ENCODE measurements around the gene EXTL2.
A peak's percentile ranks its signal among the peaks of the same experiment; 100 is the strongest.

EXTL2 gene

DNA sequence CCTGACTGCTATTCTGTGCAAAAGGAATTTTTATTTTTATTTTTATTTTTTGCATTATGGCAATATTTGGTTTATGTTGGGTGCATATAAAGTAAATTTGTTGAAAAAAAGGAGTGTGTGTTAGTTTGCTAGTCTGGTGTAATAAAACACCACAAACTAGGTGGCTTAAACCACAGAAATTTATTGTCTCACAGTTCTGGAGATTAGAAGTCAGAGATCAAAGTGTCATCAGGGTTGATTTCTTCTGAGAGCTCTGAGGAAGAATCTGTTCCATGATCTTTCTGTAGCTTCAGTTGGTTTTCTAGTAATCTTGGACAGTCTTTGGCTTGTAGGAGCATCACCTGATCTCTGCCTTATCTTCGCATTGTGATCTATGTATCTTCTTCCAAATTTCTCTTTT, 7.7 kb upstream of the EXTL2 start:
- H3K36me3 ChIP-seq (ENCODE audit: control insufficient read depth in 2 of 2, insufficient read depth in 1 of 2, low read length in 2 of 2) = peaks cover 28 to 71% of the 10 kb centered on the region in 2 experiments
- H3K4me3 ChIP-seq (ENCODE audit: low read depth, low read length) = no peak overlapping the region
- POLR2A ChIA-PET = no interaction called here
- H3K4me1 ChIP-seq (ENCODE audit: control insufficient read depth, insufficient read depth, low read length) = no peaks in the 10 kb centered on the region
- CTCF ChIA-PET = interaction anchor here (0.6 to 1.2 kb wide), 4 partner anchors 27 to 769 kb away, joined by 3 to 4 read pairs (median 4); partner anchors contain the start of genes SASS6 and TRMT13
- no peaks in the 10 kb centered on the region for H3K9me3 ChIP-seq (ENCODE audit: control insufficient read depth, insufficient read depth, low read depth, low read length)
- TF ChIP-seq, protein P1, sequence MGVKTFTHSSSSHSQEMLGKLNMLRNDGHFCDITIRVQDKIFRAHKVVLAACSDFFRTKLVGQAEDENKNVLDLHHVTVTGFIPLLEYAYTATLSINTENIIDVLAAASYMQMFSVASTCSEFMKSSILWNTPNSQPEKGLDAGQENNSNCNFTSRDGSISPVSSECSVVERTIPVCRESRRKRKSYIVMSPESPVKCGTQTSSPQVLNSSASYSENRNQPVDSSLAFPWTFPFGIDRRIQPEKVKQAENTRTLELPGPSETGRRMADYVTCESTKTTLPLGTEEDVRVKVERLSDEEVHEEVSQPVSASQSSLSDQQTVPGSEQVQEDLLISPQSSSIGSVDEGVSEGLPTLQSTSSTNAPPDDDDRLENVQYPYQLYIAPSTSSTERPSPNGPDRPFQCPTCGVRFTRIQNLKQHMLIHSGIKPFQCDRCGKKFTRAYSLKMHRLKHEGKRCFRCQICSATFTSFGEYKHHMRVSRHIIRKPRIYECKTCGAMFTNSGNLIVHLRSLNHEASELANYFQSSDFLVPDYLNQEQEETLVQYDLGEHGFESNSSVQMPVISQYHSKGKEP (tag by site-specific recombination; IDR thresholded peaks at IDR 0.05) = no peak
- TF ChIP-seq ZFP37 (tag by site-specific recombination; IDR thresholded peaks at IDR 0.05) (no peak), ZNF707 (tag by site-specific recombination; IDR thresholded peaks at IDR 0.05) (no peak), ZNF560 (tag by site-specific recombination; IDR thresholded peaks at IDR 0.05; ENCODE audit: borderline replicate concordance) (no peak), SETDB1 (IDR thresholded peaks at IDR 0.05; ENCODE audit: insufficient read length, low read length) (no peak), ZNF335 (tag by site-specific recombination; conservative IDR thresholded peaks at IDR 0.05) (no peak), ZIC2 (tag by site-specific recombination; IDR thresholded peaks at IDR 0.05) (no peak), ZNF311 (tag by site-specific recombination; IDR thresholded peaks at IDR 0.05; ENCODE audit: borderline replicate concordance) (no peak)
- no peak overlapping the region for H3K27ac ChIP-seq (ENCODE audit: extremely low read depth, low read depth, low read length)

DNA sequence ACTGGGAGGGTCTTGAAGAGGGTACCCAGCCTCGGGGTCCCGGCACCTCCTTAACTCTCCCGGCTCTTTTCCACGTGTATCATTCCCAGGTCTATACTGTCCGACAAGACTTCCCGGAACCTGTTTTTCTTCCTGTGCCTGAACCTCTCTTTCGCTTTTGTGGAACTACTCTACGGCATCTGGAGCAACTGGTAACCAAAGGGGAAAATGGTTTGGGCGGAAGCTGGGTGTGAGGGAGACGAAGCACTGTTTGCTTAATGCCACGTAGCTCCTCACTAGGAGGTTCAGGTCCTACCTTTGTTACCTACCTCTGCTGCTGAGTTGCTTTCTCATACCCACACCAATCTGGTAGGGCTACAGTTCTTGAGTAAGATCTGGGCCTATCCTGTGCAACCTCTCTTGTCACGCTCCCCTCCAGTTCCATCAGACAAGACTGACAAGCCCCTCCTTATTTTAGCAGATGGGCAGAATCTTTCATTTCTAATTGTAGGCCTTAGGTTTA, 1.9 kb upstream of the EXTL2 start:
- Histone ChIP-seq H3K4me3 (ENCODE audit: low read depth, low read length) (peak overlapping the region; percentile 66), H3K4me1 (ENCODE audit: control insufficient read depth, insufficient read depth, low read length) (0 out of 2 replicates have a peak, but pooled peaks cover 2% of the 10 kb centered on the region), H3K27ac (ENCODE audit: extremely low read depth, low read depth, low read length) (peak overlapping the region; percentile 53; the same call in 1 of the 2 replicates), H3K36me3 (ENCODE audit: control insufficient read depth in 2 of 2, insufficient read depth in 1 of 2, low read length in 2 of 2) (peaks cover 22 to 38% of the 10 kb centered on the region in 2 experiments), H3K9me3 (ENCODE audit: control insufficient read depth, insufficient read depth, low read depth, low read length) (no peaks in the 10 kb centered on the region)
- ChIA-PET CTCF (interaction anchor here (0.7 kb wide), 1 partner anchor 391 kb away, joined by 4 read pairs; no protein-coding TSS in a partner anchor), POLR2A (interaction anchor here (0.6 kb wide), 2 partner anchors 340 to 395 kb away, joined by 3 to 6 read pairs; partner anchors contain the start of gene S1PR1)
- TF ChIP-seq ZNF843 (tag by site-specific recombination; IDR thresholded peaks at IDR 0.05) = no peak
- TF ChIP-seq SP3 (tag by site-specific recombination; IDR thresholded peaks at IDR 0.05) = 0 out of 2 replicates have a peak, but pooled peaks have one; percentile 16
- no peak for TF ChIP-seq ZNF426 (tag by site-specific recombination; IDR thresholded peaks at IDR 0.05)
- TF ChIP-seq, protein P2, sequence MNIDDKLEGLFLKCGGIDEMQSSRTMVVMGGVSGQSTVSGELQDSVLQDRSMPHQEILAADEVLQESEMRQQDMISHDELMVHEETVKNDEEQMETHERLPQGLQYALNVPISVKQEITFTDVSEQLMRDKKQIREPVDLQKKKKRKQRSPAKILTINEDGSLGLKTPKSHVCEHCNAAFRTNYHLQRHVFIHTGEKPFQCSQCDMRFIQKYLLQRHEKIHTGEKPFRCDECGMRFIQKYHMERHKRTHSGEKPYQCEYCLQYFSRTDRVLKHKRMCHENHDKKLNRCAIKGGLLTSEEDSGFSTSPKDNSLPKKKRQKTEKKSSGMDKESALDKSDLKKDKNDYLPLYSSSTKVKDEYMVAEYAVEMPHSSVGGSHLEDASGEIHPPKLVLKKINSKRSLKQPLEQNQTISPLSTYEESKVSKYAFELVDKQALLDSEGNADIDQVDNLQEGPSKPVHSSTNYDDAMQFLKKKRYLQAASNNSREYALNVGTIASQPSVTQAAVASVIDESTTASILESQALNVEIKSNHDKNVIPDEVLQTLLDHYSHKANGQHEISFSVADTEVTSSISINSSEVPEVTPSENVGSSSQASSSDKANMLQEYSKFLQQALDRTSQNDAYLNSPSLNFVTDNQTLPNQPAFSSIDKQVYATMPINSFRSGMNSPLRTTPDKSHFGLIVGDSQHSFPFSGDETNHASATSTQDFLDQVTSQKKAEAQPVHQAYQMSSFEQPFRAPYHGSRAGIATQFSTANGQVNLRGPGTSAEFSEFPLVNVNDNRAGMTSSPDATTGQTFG (tag by site-specific recombination; IDR thresholded peaks at IDR 0.05; ENCODE audit: borderline replicate concordance) = no peak
- 0 out of 2 replicates have a peak, but pooled peaks have one; percentile 10 for TF ChIP-seq ZBTB17 (tag by site-specific recombination; IDR thresholded peaks at IDR 0.05)
- no peak for TF ChIP-seq ZNF366 (tag by site-specific recombination; conservative IDR thresholded peaks at IDR 0.05)
- no peak for TF ChIP-seq WT1 (tag by site-specific recombination; IDR thresholded peaks at IDR 0.05)
- no peak for TF ChIP-seq ZNF777 (tag by site-specific recombination; IDR thresholded peaks at IDR 0.05; ENCODE audit: borderline replicate concordance)
- no peak for TF ChIP-seq ZNF585B (tag by site-specific recombination; IDR thresholded peaks at IDR 0.05)
- no peak for TF ChIP-seq ZNF660 (tag by site-specific recombination; IDR thresholded peaks at IDR 0.05)
- TF ChIP-seq, protein P3, sequence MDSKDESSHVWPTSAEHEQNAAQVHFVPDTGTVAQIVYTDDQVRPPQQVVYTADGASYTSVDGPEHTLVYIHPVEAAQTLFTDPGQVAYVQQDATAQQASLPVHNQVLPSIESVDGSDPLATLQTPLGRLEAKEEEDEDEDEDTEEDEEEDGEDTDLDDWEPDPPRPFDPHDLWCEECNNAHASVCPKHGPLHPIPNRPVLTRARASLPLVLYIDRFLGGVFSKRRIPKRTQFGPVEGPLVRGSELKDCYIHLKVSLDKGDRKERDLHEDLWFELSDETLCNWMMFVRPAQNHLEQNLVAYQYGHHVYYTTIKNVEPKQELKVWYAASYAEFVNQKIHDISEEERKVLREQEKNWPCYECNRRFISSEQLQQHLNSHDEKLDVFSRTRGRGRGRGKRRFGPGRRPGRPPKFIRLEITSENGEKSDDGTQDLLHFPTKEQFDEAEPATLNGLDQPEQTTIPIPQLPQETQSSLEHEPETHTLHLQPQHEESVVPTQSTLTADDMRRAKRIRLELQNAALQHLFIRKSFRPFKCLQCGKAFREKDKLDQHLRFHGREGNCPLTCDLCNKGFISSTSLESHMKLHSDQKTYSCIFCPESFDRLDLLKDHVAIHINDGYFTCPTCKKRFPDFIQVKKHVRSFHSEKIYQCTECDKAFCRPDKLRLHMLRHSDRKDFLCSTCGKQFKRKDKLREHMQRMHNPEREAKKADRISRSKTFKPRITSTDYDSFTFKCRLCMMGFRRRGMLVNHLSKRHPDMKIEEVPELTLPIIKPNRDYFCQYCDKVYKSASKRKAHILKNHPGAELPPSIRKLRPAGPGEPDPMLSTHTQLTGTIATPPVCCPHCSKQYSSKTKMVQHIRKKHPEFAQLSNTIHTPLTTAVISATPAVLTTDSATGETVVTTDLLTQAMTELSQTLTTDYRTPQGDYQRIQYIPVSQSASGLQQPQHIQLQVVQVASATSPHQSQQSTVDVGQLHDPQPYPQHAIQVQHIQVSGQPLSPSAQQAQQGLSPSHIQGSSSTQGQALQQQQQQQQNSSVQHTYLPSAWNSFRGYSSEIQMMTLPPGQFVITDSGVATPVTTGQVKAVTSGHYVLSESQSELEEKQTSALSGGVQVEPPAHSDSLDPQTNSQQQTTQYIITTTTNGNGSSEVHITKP (tag by site-specific recombination; IDR thresholded peaks at IDR 0.05) = peak; percentile 87
- TF ChIP-seq, protein P4, sequence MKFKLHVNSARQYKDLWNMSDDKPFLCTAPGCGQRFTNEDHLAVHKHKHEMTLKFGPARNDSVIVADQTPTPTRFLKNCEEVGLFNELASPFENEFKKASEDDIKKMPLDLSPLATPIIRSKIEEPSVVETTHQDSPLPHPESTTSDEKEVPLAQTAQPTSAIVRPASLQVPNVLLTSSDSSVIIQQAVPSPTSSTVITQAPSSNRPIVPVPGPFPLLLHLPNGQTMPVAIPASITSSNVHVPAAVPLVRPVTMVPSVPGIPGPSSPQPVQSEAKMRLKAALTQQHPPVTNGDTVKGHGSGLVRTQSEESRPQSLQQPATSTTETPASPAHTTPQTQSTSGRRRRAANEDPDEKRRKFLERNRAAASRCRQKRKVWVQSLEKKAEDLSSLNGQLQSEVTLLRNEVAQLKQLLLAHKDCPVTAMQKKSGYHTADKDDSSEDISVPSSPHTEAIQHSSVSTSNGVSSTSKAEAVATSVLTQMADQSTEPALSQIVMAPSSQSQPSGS (tag by site-specific recombination; IDR thresholded peaks at IDR 0.05; ENCODE audit: low read depth) = no peak
- TF ChIP-seq ZNF530 (tag by site-specific recombination; IDR thresholded peaks at IDR 0.05; ENCODE audit: low read depth) = no peak
- TF ChIP-seq ZNF184 (tag by site-specific recombination; IDR thresholded peaks at IDR 0.05) = no peak
- peak; percentile 57 for TF ChIP-seq ZNF335 (tag by site-specific recombination; conservative IDR thresholded peaks at IDR 0.05)
- TF ChIP-seq, protein P5, sequence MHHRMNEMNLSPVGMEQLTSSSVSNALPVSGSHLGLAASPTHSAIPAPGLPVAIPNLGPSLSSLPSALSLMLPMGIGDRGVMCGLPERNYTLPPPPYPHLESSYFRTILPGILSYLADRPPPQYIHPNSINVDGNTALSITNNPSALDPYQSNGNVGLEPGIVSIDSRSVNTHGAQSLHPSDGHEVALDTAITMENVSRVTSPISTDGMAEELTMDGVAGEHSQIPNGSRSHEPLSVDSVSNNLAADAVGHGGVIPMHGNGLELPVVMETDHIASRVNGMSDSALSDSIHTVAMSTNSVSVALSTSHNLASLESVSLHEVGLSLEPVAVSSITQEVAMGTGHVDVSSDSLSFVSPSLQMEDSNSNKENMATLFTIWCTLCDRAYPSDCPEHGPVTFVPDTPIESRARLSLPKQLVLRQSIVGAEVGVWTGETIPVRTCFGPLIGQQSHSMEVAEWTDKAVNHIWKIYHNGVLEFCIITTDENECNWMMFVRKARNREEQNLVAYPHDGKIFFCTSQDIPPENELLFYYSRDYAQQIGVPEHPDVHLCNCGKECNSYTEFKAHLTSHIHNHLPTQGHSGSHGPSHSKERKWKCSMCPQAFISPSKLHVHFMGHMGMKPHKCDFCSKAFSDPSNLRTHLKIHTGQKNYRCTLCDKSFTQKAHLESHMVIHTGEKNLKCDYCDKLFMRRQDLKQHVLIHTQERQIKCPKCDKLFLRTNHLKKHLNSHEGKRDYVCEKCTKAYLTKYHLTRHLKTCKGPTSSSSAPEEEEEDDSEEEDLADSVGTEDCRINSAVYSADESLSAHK (tag by site-specific recombination; IDR thresholded peaks at IDR 0.05) = no peak
